ENCODE measurements around the gene PEG3.

The PEG3 gene

DNA sequence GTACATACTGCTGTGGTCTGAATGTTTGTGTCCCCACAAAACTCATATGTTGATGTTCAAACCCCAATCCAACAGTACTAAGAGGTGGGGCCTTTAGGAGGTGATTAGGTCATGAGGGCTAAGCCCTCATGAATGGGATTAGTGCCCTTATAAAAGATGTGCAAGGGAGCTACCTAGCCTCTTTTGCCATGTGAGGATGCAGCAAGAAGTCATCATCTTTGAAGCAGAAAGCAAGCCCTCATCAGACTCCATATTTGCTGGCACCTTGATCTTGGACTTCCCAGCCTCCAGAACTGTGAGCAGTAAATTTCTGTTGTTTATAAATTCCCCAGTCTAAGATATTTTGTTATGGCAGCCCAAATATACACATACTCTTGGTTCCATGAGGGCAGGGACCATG, 33.9 kb downstream of the PEG3 start:
- DNase-seq: no peak
